Karpas-422 (cell line): ENCODE data around the gene MYOM1. TPM values are rescaled to one million over a fixed set of nuclear protein-coding genes. Genes with fewer than 3 reads are reported as not detected.
"Not testable (repeated sequence)": the region's sequence is repeated elsewhere in the genome, so short reads cannot be mapped to it uniquely, and the experiment has no call there.

ENCODE experiments used
- DNase-seq: peaks from one replicate; pipeline ENCODE4 v3.0.0-alpha.2; 2015
- H2AFZ ChIP-seq: fragments of 200-600 bp; sonication (generic); 2 replicates; pipeline ENCODE4 v1.6.1; 2014; ENCODE audit warnings: antibody characterized with exemption, low read length, mixed read lengths
- H3K27ac ChIP-seq: fragments of 200-600 bp; sonication (generic); 2 replicates; pipeline ENCODE4 v1.5.1; 2014; ENCODE audit warnings: mild to moderate bottlenecking, low read length, moderate library complexity
- H3K27me3 ChIP-seq: fragments of 200-600 bp; sonication (generic); 2 replicates; pipeline ENCODE4 v1.6.1; 2014; ENCODE audit warnings: low read length, mixed read lengths
- H3K36me3 ChIP-seq: fragments of 200-600 bp; sonication (generic); 2 replicates; pipeline ENCODE4 v1.6.1; 2014; ENCODE audit warnings: low read length, mixed read lengths; ENCODE audit not compliant: insufficient read depth
- H3K4me1 ChIP-seq: fragments of 200-600 bp; sonication (generic); 2 replicates; pipeline ENCODE4 v1.6.1; 2014; ENCODE audit warnings: mild to moderate bottlenecking, low read length, mixed read lengths
- H3K4me2 ChIP-seq: fragments of 200-600 bp; sonication (generic); 2 replicates; pipeline ENCODE4 v1.6.1; 2014; ENCODE audit warnings: low read length, low read depth, mild to moderate bottlenecking; ENCODE audit not compliant: poor library complexity, severe bottlenecking
- H3K4me3 ChIP-seq: fragments of 200-600 bp; sonication (generic); 2 replicates; pipeline ENCODE4 v1.5.1; 2014; ENCODE audit warnings: mild to moderate bottlenecking, antibody characterized with exemption, low read length, mixed read lengths
- H3K79me2 ChIP-seq: fragments of 200-600 bp; sonication (generic); 2 replicates; pipeline ENCODE4 v1.6.1; 2014; ENCODE audit warnings: mild to moderate bottlenecking, low read length, mixed read lengths
- H3K9ac ChIP-seq: fragments of 200-600 bp; sonication (generic); 2 replicates; pipeline ENCODE4 v1.6.0; 2014; ENCODE audit warnings: low read length
- H3K9me2 ChIP-seq: fragments of 200-600 bp; sonication (generic), shearing (Covaris generic); replicated peaks from 2 replicates; pipeline ENCODE4 v1.6.0; 2014; ENCODE audit warnings: mild to moderate bottlenecking, low read length, moderate library complexity; ENCODE audit not compliant: insufficient read depth
- H3K9me3 ChIP-seq: fragments of 300-700, 200-600 bp; sonication (generic); 2 replicates; pipeline ENCODE4 v1.6.1; 2014; ENCODE audit warnings: low read length, mixed read lengths
- H4K20me1 ChIP-seq: fragments of 200-600 bp; sonication (generic); 2 replicates; pipeline ENCODE4 v1.6.1; 2014; ENCODE audit warnings: mild to moderate bottlenecking, antibody characterized with exemption, low read length, low read depth; ENCODE audit not compliant: insufficient read depth
- total RNA-seq: library from RNA; depleted of rRNA; stranded (reverse); fragments of >200 nt; shearing (Covaris generic); gene quantifications from 2 replicates; pipeline ENCODE4 v1.2.3, GENCODE V29; 2014; ENCODE audit warnings: low replicate concordance

The MYOM1 gene
- total RNA-seq, 1 experiment from 2014 or later: not detected

- no peak overlapping the region for H3K9ac ChIP-seq
- H3K36me3 ChIP-seq: no peaks in the 10 kb centered on the region
- no peaks in the 10 kb centered on the region for H3K79me2 ChIP-seq
- no peaks in the 10 kb centered on the region for H3K9me3 ChIP-seq
- no peaks in the 10 kb centered on the region for H3K9me2 ChIP-seq
- H3K4me1 ChIP-seq: peaks cover 8% of the 10 kb centered on the region
- H3K27me3 ChIP-seq: no peaks in the 10 kb centered on the region
- H3K4me2 ChIP-seq: no peak overlapping the region
- no peaks in the 10 kb centered on the region for H4K20me1 ChIP-seq
- H3K27ac ChIP-seq: no peak overlapping the region
- H2AFZ ChIP-seq: no peak overlapping the region
- no peak overlapping the region for H3K4me3 ChIP-seq
- DNase-seq: no peak
These were observed 152.6 kb downstream of the MYOM1 start for GRCh38 chr18:3067165-3067661.

DNA sequence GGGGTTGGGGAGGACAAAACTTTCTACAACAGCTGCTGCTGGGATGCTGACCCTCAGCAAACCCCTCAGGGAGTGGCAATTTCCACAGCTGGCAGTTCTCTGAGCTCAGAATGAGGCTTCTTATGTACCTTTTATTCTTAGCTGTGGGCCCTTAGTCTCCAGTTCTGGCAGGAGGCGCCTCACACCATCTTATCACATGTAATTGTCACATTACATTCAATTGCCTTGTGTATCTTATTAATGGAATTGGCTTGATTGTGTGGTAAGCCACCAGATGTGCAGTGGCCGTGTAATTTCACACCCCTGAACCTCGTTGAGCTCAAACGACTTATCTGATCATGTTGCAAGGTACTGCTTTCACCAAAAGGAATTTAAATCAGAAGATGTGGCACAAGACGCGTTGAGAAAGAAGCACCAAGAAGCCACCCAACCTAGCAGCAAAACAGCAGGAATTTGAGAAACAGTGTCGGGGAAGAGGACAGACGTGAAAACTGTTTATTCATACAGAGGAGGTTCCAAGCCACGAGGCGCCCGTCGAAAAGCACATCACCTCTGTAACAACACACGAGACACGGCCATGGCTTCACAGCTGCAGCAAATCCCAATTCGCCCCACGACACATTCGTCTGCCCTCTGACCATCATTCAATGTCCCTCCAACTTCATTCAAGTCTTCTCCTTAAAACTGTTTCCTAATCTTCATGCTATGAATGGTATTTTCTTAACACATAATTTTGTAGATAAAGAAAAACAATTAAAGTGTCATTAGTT is 153.2 kb downstream of the MYOM1 start:
- no peaks in the 10 kb centered on the region for H3K79me2 ChIP-seq
- no peaks in the 10 kb centered on the region for H3K9me3 ChIP-seq
- H2AFZ ChIP-seq: no peak overlapping the region
- no peak overlapping the region for H3K27ac ChIP-seq
- H3K27me3 ChIP-seq: no peaks in the 10 kb centered on the region
- H4K20me1 ChIP-seq: no peaks in the 10 kb centered on the region
- no peaks in the 10 kb centered on the region for H3K9me2 ChIP-seq
- no peaks in the 10 kb centered on the region for H3K36me3 ChIP-seq
- H3K4me1 ChIP-seq: peaks cover 8% of the 10 kb centered on the region
- no peak overlapping the region for H3K4me2 ChIP-seq
- H3K4me3 ChIP-seq: no peak overlapping the region
- H3K9ac ChIP-seq: no peak overlapping the region
- DNase-seq: no peak

DNA sequence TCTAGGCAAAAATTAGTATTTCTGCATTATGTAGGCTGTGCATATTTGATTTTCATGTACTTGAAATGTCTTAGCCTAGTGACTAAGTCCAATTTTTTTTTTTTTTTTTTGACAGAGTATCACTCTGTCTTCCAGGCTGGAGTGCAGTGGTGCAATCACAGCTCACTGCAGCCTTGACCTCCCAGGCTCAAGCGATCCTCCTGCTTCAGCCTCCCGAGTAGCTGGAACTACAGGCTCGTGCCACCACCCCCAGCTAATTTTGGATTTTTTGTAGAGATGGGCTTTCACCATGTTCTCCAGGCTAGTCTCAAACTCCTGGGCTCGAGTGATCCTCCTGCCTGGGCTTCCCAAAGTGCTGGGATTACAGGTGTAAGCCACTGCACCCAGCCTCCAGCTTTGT is 156.0 kb downstream of the MYOM1 start:
- H3K4me1 ChIP-seq, H3K4me3 ChIP-seq, H3K9me2 ChIP-seq, H3K36me3 ChIP-seq, H3K27me3 ChIP-seq, H4K20me1 ChIP-seq, H3K79me2 ChIP-seq, H2AFZ ChIP-seq, H3K27ac ChIP-seq, H3K9me3 ChIP-seq, DNase-seq, H3K9ac ChIP-seq, H3K4me2 ChIP-seq: not testable (repeated sequence)

DNA sequence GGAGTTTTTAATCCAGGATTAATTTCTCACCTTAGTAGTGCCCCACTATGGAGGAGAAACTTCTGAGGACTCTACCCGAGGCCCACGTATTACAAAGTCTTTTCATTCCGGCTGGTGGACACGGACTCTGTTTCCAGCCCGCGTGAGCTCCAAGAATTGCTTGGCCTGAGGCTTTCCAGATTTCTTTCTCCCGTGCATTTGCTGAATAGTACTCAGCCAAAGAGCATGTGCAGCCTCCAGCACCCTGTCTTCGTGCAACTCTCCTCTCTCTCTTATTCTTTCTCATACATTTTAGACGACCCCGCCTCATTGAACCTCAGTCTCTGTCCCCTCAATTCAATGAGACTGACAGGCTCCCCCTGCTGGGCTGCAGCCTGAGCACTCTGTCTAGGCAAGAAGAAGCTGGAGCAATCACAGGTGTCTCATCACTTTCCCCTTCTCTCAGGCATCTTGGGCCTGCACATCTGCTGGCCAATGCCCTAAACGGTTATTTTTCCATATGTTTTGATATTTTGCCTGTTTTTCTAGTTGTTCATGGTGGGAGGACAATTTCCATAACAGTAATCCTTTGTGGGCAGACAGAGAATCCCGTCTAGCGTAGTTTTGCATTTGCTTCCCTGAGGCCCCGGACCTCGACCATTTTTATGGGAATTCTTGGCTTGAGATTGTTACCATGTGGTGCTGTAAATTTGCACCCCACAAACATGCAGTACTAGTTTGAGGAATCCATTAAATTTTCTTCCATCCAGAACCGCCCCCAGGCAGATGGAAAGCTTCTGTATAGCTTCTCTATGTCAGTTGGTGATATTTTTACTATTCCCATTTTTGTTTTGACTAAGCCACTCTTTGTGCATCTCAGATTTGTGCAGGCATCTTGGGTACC is 156.7 kb downstream of the MYOM1 start:
- no peaks in the 10 kb centered on the region for H3K27me3 ChIP-seq
- H3K4me3 ChIP-seq: no peak overlapping the region
- H3K9me2 ChIP-seq: no peaks in the 10 kb centered on the region
- no peak overlapping the region for H3K9ac ChIP-seq
- H3K4me1 ChIP-seq: peaks cover 7% of the 10 kb centered on the region
- no peak overlapping the region for H3K4me2 ChIP-seq
- peak; percentile 79 for DNase-seq
- no peaks in the 10 kb centered on the region for H3K36me3 ChIP-seq
- no peaks in the 10 kb centered on the region for H3K9me3 ChIP-seq
- no peaks in the 10 kb centered on the region for H3K79me2 ChIP-seq
- no peaks in the 10 kb centered on the region for H4K20me1 ChIP-seq
- no peak overlapping the region for H2AFZ ChIP-seq
- H3K27ac ChIP-seq: no peak overlapping the region

- DNase-seq: no peak
- no peaks in the 10 kb centered on the region for H3K9me2 ChIP-seq
- H2AFZ ChIP-seq: no peak overlapping the region
- no peaks in the 10 kb centered on the region for H3K27me3 ChIP-seq
- H3K4me1 ChIP-seq: no peaks in the 10 kb centered on the region
- no peak overlapping the region for H3K27ac ChIP-seq
- H3K9me3 ChIP-seq: no peaks in the 10 kb centered on the region
- H4K20me1 ChIP-seq: no peaks in the 10 kb centered on the region
- no peaks in the 10 kb centered on the region for H3K36me3 ChIP-seq
- no peak overlapping the region for H3K9ac ChIP-seq
- H3K4me2 ChIP-seq: no peak overlapping the region
- H3K79me2 ChIP-seq: no peaks in the 10 kb centered on the region
- H3K4me3 ChIP-seq: no peak overlapping the region
These were observed 158.0 kb downstream of the MYOM1 start for GRCh38 chr18:3061581-3062312.

GRCh38 chr18:3060667-3061580 is 158.8 kb downstream of the MYOM1 start:
- Histone ChIP-seq H3K9me3 (no peaks in the 10 kb centered on the region), H3K9me2 (no peaks in the 10 kb centered on the region), H2AFZ (no peak overlapping the region), H3K36me3 (no peaks in the 10 kb centered on the region), H3K27me3 (no peaks in the 10 kb centered on the region), H3K79me2 (no peaks in the 10 kb centered on the region), H3K27ac (no peak overlapping the region), H3K4me1 (no peaks in the 10 kb centered on the region), H3K4me2 (no peak overlapping the region), H3K9ac (no peak overlapping the region), H3K4me3 (no peak overlapping the region), H4K20me1 (no peaks in the 10 kb centered on the region)
- no peak for DNase-seq

DNA sequence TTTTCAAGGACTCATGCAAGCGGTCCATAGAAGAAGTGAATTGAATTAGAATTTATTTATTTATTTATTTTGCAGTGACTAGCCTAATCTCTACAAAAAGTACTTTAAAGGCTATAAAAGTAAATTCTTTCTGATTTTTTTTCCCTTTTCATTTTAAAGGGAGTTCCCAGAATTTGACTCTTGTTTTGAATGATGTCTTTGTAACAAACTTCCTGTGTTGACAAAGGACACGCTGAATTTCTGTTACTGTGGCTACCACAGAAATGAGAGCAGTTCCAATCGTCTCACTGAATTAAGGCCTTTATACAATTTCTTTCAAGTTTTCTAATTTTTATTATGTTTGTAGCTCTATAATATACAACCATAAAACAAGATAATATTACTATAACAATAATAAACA is 160.5 kb downstream of the MYOM1 start:
- H3K4me2 ChIP-seq: no peak overlapping the region
- H2AFZ ChIP-seq: no peak overlapping the region
- H3K27me3 ChIP-seq: no peaks in the 10 kb centered on the region
- H3K9me3 ChIP-seq: no peaks in the 10 kb centered on the region
- H4K20me1 ChIP-seq: no peaks in the 10 kb centered on the region
- H3K4me3 ChIP-seq: no peak overlapping the region
- no peaks in the 10 kb centered on the region for H3K79me2 ChIP-seq
- no peaks in the 10 kb centered on the region for H3K36me3 ChIP-seq
- H3K27ac ChIP-seq: no peak overlapping the region
- no peak overlapping the region for H3K9ac ChIP-seq
- no peaks in the 10 kb centered on the region for H3K4me1 ChIP-seq
- DNase-seq: no peak
- no peaks in the 10 kb centered on the region for H3K9me2 ChIP-seq
